Ramos (cell line): Measurements from ENCODE around the gene METTL25B.

ENCODE experiments used
- in situ Hi-C: fragments of 300-500 bp; cut with MboI; formaldehyde crosslinking; loops from one replicate; pipeline ENCODE4 v1.14.3; 2022; ENCODE audit warnings: low sequenced_read_pairs; ENCODE audit not compliant: unreplicated experiment

METTL25B gene

DNA sequence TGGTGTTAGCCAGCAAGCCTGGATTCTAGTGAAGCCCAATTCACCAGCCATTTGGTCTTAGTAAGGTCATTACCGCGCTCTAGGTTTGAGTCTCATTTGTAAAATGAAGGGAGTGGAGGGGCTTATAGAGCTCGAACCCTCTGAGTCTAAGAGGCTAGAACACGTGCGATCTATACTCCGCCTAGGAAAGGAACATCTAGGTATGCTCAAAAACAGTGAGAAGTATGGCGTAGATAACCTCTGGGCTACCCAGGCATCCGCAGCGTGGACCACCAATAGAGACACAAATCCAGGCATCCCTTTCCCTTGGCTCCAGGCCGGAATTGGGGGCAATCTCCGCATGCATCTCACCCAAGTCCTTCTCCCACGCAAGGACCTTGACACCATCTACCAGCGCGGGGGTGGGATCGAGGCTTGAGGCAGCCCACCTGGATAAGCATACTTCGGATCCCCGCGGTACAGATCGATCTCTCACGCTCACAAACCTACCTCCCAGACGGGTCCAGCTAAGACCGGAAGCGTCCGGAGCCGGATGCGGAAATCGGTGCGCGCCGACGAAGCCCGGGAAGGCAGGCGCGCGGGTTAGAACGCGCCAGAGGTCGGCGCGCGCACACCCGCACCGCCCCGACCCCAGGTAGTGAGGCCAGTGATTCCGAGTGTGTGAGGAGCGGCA, at the start of gene METTL25B:
METTL25B (plus strand) TSS at position 544 of the 673 bp plus-strand sequence. CDS start 636 bp downstream, outside the sequence.
- in situ Hi-C loops: no loop called here

GRCh38 chr1:156680056-156680455, 48.2 kb upstream of the METTL25B start:
- in situ Hi-C loops: no loop called here

DNA sequence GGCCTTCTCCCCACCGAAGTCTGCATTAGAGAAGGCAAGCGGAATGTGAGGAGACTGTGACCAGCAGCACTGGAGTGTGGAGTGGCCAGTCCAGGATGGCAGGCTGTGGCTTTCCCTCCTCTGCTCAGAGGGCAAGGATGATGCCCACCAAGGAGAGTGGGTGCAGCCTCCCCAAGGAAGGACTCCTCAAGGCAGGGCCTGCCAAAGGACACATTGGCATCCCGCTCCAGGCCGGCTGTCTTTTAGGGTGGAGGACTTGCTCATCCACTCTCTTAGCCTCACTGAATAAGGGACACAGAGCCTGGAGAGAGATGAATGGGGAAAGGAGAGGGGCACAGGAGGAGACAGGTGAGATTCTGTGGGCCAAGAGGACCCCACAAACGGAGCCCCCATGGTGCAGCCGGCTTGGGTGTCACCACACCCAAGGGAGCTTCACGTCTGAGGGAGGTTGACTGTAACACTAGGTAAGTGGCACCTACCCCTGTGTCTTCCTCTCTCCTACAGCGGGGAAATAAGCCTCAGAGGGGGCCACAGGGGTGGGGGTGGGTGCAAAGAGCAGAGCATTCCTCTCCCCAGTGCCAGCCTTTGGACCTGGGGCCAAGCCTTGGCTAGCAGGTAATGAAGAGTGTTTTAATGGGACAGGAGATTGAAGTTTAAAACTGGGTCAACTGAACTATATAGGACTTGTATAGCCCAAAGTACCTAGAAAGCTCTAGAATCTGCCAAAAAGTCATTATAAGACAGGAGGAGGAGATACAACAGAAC, 46.9 kb upstream of the METTL25B start:
- in situ Hi-C loops: no loop called here

DNA sequence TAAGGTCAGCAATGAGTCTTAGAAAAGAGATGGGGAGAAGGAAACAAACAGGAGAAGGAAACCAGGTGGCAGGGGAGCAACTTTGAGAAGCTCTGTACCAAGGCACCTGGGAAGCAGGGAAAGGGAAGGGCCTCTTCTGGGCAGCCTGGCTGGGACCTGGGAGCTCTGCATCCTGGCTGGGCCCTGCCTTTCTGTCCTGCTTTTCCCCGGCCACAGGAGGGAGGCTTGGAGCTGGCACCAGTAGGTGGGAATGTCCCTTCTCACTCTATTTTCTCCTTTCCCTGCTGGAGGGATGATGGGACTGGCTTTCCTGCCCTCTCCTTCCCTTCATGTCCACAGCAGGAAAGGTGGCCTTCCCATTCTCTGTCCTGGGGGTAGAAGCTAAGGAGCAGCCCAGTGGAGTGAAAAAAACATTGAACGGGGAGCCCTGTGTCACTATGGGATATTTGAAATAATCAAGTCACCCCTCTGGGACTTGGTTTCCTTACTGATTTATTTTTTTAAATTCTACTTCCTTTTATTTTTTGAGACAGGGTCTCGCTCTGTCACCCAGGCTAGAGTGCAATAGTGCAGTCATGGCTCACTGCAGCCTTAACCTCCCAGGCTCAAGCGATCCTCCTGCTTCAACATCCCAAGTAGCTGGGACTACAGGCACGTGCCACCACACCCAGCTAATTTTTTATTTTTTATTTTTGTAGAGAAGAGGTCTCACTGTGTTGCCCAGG, 45.9 kb upstream of the METTL25B start:
- in situ Hi-C loops: no loop called here

- in situ Hi-C loops: no loop called here
These were observed 44.0 kb upstream of the METTL25B start for GRCh38 chr1:156684227-156684782.

DNA sequence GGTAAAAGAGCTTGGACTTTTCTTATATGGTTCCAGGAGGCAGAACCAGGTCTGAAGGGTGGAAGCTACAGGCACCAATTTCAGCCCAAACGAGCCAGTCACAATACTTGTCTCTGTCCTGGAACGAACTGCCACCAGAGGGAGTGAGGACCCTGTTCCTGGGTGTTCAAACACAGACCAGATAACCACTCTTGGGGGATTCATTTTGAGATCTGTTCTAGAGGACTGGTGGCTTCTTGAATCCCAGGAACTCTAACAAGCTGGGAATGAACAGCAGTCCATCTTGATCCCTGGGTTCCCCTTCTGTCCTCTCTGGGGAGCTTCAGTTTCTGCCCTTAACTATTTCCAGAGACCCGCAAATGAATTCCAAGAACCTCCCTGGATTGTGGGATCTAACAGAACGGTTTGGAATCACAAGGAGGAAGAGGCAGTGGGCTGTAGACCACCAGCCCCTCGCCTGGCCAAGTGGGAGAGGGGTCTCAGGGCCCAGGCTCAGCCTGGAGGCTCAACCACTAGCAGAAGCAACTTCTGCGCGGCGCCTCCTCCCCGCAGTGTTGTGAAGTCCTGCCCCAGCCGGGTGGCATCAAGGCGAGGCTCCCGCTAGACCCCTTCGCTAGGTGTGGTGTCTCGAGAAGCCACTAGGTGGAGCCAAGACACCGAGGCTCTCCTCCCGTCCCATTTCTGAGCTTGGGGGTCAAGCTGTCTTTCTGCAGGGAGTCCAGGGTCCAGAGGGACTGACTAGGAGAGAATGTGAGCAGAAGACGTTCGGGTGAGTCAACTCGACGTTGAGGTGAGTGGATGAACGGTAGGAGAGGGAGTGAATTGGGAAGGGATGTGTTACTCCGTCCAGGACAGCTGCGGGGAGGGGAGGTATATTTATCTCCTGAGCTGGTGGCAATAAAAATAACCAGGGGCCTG, 39.0 kb upstream of the METTL25B start:
- in situ Hi-C loops: loop anchor here (5.0 kb wide), 1 partner anchor 173 kb away; the partner anchor contains the start of gene NTRK1

GRCh38 chr1:156689953-156690674, 38.2 kb upstream of the METTL25B start:
- in situ Hi-C loops: loop anchor here (5.0 kb wide), 1 partner anchor 172 kb away; the partner anchor contains the start of gene NTRK1

- in situ Hi-C loops: no loop called here
These were observed 37.6 kb upstream of the METTL25B start for GRCh38 chr1:156690675-156691036.

- in situ Hi-C loops: no loop called here
These were observed 37.1 kb upstream of the METTL25B start for GRCh38 chr1:156691191-156691590.

GRCh38 chr1:156691665-156692440, 36.4 kb upstream of the METTL25B start:
- in situ Hi-C loops: no loop called here

GRCh38 chr1:156692441-156692924, 35.8 kb upstream of the METTL25B start:
- in situ Hi-C loops: no loop called here

DNA sequence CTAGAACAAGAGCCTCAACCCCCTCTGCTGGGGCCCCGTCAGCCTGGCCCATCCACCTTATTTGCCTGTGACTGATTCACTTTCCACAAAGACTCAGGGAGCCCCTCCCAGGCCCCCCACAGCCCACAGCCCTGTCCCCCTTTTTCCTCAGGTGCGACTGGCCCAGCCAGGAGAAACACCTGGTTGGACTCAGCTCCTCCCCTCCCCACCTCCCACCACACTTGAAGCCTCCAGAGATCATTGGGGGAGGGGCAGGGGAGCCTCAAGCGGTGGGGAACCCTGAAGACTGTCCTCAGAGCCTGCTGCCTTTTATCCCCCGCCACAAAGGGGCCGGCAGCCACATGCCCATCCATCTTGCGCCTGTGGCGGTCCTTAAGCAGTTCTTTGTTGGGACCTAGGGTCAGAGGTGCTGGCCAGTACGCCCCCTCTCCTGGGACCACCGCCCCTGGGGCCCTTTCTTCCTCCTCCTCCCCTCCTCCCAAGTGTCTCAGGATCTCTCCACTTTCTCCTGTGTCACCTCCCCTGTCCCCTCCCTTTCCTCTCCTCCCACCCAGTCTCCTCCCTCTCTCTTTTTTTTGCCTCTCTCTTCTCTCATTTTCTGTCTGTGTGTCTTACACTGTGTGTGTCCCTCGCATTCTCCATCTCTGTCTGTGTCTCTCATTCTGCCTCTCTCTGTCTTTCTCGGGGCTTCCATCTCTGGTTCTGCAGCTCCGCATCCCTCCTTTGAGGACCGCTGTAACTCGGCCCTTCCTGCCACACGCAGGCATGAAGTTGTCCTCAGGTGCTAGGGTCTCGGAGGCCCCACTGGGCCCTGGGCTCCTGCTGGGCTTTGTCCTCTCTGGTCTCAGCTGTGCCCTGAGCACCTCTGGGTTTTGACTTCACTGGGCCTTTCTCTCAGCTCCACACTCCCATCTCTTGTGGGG, 35.1 kb upstream of the METTL25B start:
- in situ Hi-C loops: no loop called here

GRCh38 chr1:156693848-156694689, 34.2 kb upstream of the METTL25B start:
- in situ Hi-C loops: no loop called here

- in situ Hi-C loops: no loop called here
These were observed 33.6 kb upstream of the METTL25B start for GRCh38 chr1:156694690-156694962.

- in situ Hi-C loops: no loop called here
These were observed 31.5 kb upstream of the METTL25B start for GRCh38 chr1:156696755-156697154.

- in situ Hi-C loops: no loop called here
These were observed 30.8 kb upstream of the METTL25B start for GRCh38 chr1:156697481-156697880.
